Measurements from ENCODE around the gene ITIH5. TPM values are rescaled to one million over a fixed set of nuclear protein-coding genes. Genes with fewer than 3 reads are reported as not detected.

ITIH5 gene
- total RNA-seq, 1 donor from 2014 or later, result 8.5 TPM

DNA sequence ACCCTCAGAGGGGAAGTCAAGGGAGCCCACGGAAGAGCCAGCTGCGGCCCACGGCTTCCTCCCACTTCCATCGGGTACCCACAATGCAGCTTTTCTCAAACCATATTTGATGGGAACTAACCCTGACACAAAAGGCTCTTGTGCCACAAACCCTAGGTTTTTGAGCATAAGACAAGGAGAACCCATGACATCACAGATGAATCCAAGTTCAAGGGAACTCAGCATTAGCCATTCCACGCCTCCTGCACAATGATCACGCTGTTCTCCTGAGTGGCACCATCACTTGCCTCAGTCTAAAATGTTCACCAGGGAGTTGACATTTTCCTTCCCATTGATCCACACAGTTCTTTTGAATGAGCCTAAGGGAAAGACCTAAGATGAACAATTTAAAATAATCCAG is 70.4 kb downstream of the ITIH5 start:
- intact Hi-C loops (cut with DNase I), result no loop called here
- no peak for DNase-seq
- ATAC-seq (ENCODE audit: poor library complexity), result no peak

DNA sequence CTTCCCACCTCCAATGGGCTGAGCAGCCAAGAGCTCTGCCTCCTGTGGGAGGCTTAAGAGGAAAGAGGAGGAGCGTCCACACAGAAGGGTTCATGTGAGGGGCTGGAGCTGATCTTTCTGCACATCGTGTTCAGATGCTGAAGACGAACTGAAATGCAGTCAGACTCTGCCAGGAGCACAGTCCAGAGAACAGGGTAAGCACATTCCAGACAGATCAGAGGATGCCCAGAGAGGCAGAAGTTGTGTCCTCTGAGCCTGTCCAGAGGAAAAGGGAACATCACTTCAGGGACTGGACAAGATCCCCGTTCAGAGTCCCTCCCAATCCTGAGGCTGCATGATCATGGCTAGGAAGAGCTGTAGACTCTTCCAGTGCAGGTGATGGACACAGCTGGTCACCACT is 72.9 kb downstream of the ITIH5 start:
- DNase-seq (no peak), ATAC-seq (ENCODE audit: poor library complexity) (peak; percentile 29)
- intact Hi-C loops (cut with DNase I), result no loop called here

GRCh38 chr10:7593063-7593462 is 73.7 kb downstream of the ITIH5 start:
- DNase-seq (peak; percentile 74), ATAC-seq (ENCODE audit: poor library complexity) (peak; percentile 98)
- intact Hi-C loops (cut with DNase I), result no loop called here

GRCh38 chr10:7592627-7593026 is 74.1 kb downstream of the ITIH5 start:
- DNase-seq, result no peak
- peak; percentile 39 for ATAC-seq (ENCODE audit: poor library complexity)
- intact Hi-C loops (cut with DNase I), result no loop called here

GRCh38 chr10:7590271-7590670 is 76.5 kb downstream of the ITIH5 start:
- DNase-seq, result no peak
- ATAC-seq (ENCODE audit: poor library complexity), result no peak
- intact Hi-C loops (cut with DNase I), result no loop called here

GRCh38 chr10:7589748-7590147 is 77.0 kb downstream of the ITIH5 start:
- ATAC-seq (ENCODE audit: poor library complexity), result no peak
- intact Hi-C loops (cut with DNase I), result no loop called here
- no peak for DNase-seq

DNA sequence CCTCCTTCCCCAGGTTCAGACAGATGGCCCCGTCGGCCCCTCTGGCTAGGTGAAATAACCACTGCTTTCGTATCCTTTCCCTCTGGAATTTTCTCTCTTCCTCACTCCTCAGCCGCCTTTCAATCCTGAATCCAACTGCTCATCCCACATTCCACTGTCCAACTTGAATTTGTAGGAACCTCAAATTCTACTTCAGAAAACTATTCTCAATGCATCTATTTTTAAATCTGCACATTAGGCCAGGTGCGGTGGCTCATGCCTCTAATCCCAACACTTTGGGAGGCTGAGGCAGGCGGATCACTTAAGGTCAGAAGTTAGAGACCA is 78.9 kb downstream of the ITIH5 start:
- ATAC-seq (ENCODE audit: poor library complexity) (no peak), DNase-seq (no peak)
- intact Hi-C loops (cut with DNase I), result no loop called here

DNA sequence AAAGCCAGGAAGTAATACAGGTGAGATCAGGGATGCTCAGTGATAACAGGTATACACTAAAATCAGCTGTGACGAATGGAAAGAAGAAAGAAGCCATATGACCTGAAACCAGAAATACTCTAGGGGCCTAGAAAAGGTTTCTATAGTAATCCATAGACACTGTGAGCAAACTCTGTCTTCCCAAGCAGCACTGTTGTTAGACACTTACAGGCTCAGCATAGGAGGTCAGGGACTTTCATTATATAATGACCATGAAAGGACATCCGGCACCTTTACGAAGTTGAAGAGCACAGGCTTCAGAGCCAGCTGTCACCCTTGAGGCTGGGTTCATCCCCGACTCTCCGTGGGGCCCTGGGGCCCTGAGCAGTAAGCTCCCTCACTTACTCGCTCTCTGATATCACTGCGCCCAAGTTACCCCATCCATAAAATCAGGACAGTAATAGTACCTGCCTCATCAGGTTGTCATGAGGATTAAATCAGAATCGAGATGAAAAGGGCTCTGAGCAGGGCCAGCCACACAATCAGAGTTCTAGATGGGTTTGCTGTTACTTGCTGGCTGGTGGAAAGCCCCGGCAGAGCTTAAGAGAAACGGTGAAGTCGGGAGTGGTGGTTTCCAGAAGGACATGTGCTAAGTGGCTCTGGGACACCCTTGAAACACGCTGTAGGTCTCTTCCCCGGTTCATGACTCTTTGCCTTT is 79.5 kb downstream of the ITIH5 start:
- DNase-seq (no peak), ATAC-seq (ENCODE audit: poor library complexity) (no peak)
- intact Hi-C loops (cut with DNase I), result no loop called here

DNA sequence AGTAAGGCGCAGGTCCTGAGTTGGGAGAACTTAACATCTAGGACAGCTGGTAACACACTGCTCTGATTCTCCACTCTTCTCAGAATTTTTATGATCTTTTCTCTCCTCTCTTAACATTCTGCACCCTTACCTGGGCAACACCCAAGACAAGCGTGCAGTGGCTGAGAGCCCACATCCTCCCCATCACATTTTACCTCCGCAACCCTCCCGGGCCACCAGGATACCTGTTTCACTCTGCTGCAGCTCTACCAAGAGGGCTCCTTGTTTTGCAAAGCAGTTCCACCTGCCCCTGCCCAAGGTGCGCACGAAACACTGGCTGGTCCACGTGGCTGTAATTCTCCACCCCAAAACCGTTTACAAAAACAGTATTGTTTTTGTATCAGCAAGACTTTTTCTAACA is 81.5 kb downstream of the ITIH5 start:
- ATAC-seq (ENCODE audit: poor library complexity), result no peak
- no peak for DNase-seq
- intact Hi-C loops (cut with DNase I), result no loop called here

- DNase-seq, result peak; percentile 62
- intact Hi-C loops (cut with DNase I), result no loop called here
- peak; percentile 94 for ATAC-seq (ENCODE audit: poor library complexity)
Measured at GRCh38 chr10:7583626-7584025, 83.1 kb downstream of the ITIH5 start.

DNA sequence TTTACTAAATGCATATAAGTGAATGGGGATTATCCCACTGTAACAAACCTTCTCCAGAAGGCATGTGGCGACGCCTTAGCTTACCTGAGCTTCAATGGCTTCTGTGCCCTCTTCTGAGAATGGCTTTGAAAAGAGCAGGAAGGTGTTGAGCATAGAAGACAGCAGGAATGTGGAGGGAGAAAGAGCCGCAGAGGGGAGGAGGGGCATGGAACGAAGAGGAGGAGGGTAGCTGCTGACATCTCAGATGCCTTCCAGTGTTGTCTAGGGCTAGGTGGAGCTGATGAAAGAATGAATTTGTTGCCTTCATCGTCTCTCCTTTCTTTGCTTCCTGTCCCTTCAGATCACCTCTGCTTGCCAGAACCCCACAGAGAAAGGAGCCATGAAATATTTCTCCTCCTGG is 86.2 kb downstream of the ITIH5 start:
- intact Hi-C loops (cut with DNase I), result no loop called here
- ATAC-seq (ENCODE audit: poor library complexity) (no peak), DNase-seq (no peak)

DNA sequence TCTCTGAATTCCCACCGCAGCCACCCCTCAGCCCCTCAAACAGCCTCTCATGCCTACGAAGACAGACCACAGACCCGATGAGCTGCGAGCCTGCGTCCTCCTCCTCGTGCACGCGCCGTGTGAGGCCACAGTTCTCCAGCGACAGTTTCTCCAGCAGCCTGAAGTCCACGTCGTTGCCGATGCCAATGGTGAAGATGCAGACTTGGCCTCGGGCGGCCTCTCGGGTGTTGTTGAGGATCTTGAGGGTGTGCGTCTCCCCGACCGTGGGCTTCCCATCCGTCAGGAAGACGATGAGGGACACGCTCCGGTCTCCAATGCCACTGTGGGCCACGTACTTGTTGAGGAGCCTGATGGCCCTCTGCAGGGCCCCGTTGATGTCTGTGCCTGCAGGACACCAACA is 87.1 kb downstream of the ITIH5 start:
- no peak for ATAC-seq (ENCODE audit: poor library complexity)
- intact Hi-C loops (cut with DNase I), result no loop called here

DNA sequence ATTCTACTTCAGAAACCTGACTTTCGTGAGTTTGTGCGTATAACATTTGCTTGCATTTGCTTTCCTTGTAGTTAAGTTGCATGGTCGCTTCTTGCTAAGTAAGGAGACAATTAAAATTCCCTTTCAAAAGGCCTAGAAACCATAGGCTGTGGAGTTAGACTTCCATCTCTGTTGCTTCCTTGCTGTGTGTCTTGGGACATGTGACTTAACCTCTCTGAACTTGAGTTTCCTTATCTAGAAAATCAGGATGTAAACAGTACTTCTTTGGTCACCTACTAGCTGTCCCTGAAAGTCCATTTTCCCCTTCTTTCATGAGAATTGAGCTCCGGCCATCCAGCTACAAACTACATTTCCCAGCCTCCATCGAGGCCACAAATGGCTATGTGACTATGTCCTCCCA is 89.2 kb downstream of the ITIH5 start:
- DNase-seq (no peak), ATAC-seq (ENCODE audit: poor library complexity) (no peak)
- intact Hi-C loops (cut with DNase I), result no loop called here

More for the DNA sequence above, 87.1 kb downstream of the ITIH5 start:
- no peak for DNase-seq

DNA sequence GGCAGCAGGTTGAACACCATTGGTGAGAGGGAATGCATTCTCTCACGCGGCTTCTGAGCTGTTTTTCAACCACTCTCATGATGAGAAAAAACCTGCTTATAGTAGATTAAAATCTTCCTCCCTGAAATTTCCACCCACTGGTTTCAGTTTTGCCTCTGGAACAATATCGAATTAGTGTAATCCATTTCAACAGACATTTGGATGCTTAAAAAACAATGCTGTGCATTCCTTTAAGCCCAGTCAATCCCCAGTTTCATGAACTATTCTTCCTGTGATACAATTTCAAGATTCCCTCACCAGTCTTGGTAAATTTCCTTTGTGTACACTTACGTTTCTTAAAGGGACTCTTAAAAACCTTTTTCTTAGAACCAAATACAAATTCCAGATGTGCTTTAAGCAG is 89.6 kb downstream of the ITIH5 start:
- no peak for DNase-seq
- ATAC-seq (ENCODE audit: poor library complexity), result no peak
- intact Hi-C loops (cut with DNase I), result no loop called here

DNA sequence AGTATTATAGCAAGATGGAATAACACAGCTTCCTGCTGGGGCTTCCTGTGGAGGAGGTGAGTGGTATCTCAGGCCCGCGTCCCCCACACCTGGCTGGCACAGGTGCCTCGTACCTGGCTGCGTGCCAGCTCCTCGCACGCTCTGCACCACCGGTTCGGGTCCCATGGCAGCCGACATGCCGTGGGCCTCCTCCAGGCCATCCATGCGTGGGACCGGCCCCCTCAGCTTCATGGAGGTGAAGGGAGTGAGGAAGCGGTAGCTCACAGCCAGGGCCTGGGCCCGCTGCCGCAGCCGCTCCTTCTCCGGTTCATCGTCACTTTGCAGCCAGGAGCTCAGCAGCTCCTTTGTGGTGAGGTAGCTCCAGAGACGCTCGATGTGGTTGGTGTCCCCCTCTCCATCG is 90.4 kb downstream of the ITIH5 start:
- no peak for ATAC-seq (ENCODE audit: poor library complexity)
- intact Hi-C loops (cut with DNase I), result no loop called here
- DNase-seq, result no peak

GRCh38 chr10:7572391-7572790 is 94.4 kb downstream of the ITIH5 start:
- DNase-seq, result no peak
- intact Hi-C loops (cut with DNase I), result no loop called here
- peak; percentile 69 for ATAC-seq (ENCODE audit: poor library complexity)

DNA sequence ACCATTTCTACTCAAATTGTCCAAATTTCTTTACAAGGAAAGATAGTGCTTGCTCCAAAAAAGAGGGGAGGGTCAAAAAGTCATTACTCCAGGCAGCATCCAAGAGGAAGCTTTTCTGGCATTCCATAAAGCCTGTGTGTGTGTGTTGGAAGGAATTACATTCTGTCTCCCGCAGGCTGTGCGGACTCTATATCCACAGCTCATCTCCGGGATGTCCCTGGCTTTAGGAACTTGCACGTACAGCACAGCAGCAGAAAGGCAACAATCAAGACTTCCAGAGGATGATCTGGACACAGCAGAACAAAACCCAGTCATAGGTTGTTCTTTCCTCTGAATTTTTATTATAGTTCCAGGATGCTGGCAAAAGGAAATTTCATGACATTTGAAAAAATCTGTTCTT is 94.8 kb downstream of the ITIH5 start:
- intact Hi-C loops (cut with DNase I), result no loop called here
- no peak for ATAC-seq (ENCODE audit: poor library complexity)

GRCh38 chr10:7567911-7568620 is 98.7 kb downstream of the ITIH5 start:
- DNase-seq, result no peak
- no peak for ATAC-seq (ENCODE audit: poor library complexity)
- intact Hi-C loops (cut with DNase I), result no loop called here

More for the DNA sequence above, 94.8 kb downstream of the ITIH5 start:
- no peak for DNase-seq

- intact Hi-C loops (cut with DNase I), result no loop called here
- no peak for DNase-seq
- ATAC-seq (ENCODE audit: poor library complexity), result no peak
Measured at GRCh38 chr10:7566891-7567290, 99.9 kb downstream of the ITIH5 start.

DNA sequence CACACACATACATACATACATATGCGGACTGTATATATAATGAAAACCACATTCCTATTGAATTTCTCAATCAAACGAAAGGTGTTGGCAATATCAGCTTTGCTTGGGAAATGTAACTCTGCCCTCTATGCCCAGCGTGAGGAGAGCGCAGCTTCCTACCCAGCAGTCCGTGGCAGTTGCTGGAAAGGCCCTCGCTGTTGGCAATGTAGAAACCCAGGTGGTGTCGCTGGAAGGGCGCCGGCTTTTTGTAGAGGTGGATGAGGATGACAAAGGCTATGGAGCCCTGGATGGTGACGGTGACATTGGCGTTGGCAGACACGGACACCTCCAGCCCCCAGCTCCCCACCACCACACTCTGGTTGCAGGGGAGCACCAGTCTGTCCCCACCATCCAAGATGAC is 100.9 kb downstream of the ITIH5 start:
- intact Hi-C loops (cut with DNase I), result no loop called here
- ATAC-seq (ENCODE audit: poor library complexity) (no peak), DNase-seq (no peak)

- intact Hi-C loops (cut with DNase I), result no loop called here
- ATAC-seq (ENCODE audit: poor library complexity), result no peak
- no peak for DNase-seq
Measured at GRCh38 chr10:7563770-7564169, 103.0 kb downstream of the ITIH5 start.
